GM21825 (cell line): Measurements from ENCODE around the gene THAP10.

Experiments
- ATAC-seq: cut with Tn5 transposase; IDR thresholded peaks from one replicate; pipeline ENCODE4 v1.9.1; 2021; ENCODE audit warnings: mild to moderate bottlenecking, moderate library complexity; ENCODE audit not compliant: unreplicated experiment

The THAP10 gene

GRCh38 chr15:70854666-70854976, 37.6 kb downstream of the THAP10 start:
- ATAC-seq, result no peak

GRCh38 chr15:70853973-70854665, 38.1 kb downstream of the THAP10 start, which contains the start of gene LARP6:
LARP6 (minus strand) TSS chr15:70854157; CDS start chr15:70854088, 69 bp downstream.
- no peak for ATAC-seq

GRCh38 chr15:70853318-70853972, 38.8 kb downstream of the THAP10 start:
- ATAC-seq, result no peak

- no peak for ATAC-seq
Measured at GRCh38 chr15:70852501-70853317, 39.5 kb downstream of the THAP10 start.

GRCh38 chr15:70851889-70852288, 40.3 kb downstream of the THAP10 start:
- no peak for ATAC-seq

- ATAC-seq, result no peak
Measured at GRCh38 chr15:70845602-70846360, 46.5 kb downstream of the THAP10 start.

GRCh38 chr15:70837476-70837875, 54.8 kb downstream of the THAP10 start:
- ATAC-seq, result no peak

GRCh38 chr15:70835841-70836240, 56.4 kb downstream of the THAP10 start:
- no peak for ATAC-seq

- no peak for ATAC-seq
Measured at GRCh38 chr15:70835415-70835814, 56.8 kb downstream of the THAP10 start.

GRCh38 chr15:70834999-70835398, 57.2 kb downstream of the THAP10 start:
- no peak for ATAC-seq

- no peak for ATAC-seq
Measured at GRCh38 chr15:70833861-70834765, 58.1 kb downstream of the THAP10 start.

- no peak for ATAC-seq
Measured at GRCh38 chr15:70833422-70833821, 58.8 kb downstream of the THAP10 start.

- no peak for ATAC-seq
Measured at GRCh38 chr15:70832176-70832575, 60.1 kb downstream of the THAP10 start.
